Upper lobe of left lung (tissue), 6 donors: ENCODE data around the gene STAG1. TPM values are rescaled to one million over a fixed set of nuclear protein-coding genes. Genes with fewer than 3 reads are reported as not detected.

ENCODE experiments used
- ATAC-seq, 2 donors: fragments of 200-7000 bp; cut with Tn5 transposase; one replicate each; pipeline ENCODE4 v1.9.1; 2022; ENCODE audit warnings: mild to moderate bottlenecking in 2 of 2, moderate library complexity in 2 of 2; ENCODE audit not compliant: low FRiP score in 2 of 2
- DNase-seq, 2 donors: peaks; one replicate each; pipeline ENCODE4 v3.0.0-alpha.2; 2019 to 2020
- H3K27ac ChIP-seq, 4 donors: fragments of 200-600 bp; sonication (generic); one replicate each; pipeline ENCODE4 v1.5.1; 2016 to 2019
- H3K27me3 ChIP-seq, 4 donors: fragments of 200-600 bp; sonication (generic); one replicate each; pipeline ENCODE4 v1.5.1; 2017 to 2019
- H3K36me3 ChIP-seq, 4 donors: fragments of 200-600 bp; sonication (generic); one replicate each; pipeline ENCODE4 v1.5.1; 2016 to 2019
- H3K4me1 ChIP-seq, 4 donors: fragments of 200-600 bp; sonication (generic); one replicate each; pipeline ENCODE4 v1.5.1; 2018 to 2019
- H3K4me3 ChIP-seq, 4 donors: fragments of 200-600 bp; sonication (generic); one replicate each; pipeline ENCODE4 v1.5.1; 2017 to 2019; ENCODE audit warnings: mild to moderate bottlenecking in 2 of 4, moderate library complexity in 1 of 4
- H3K9me3 ChIP-seq, 4 donors: fragments of 200-600 bp; sonication (generic); one replicate each; pipeline ENCODE4 v1.5.1; 2018 to 2019
- CTCF ChIP-seq, 6 experiments: fragments of 450-650 bp in 4 of 6; fragments of 200-600 bp in 2 of 6; sonication (generic) in 2 of 6; IDR thresholded peaks; one replicate each; pipeline ENCODE4 v1.5.1; 2016 to 2019; ENCODE audit warnings: antibody characterized with exemption in 6 of 6
- EP300 ChIP-seq, 4 donors: sonication (generic); formaldehyde crosslinking; IDR thresholded peaks; one replicate each; pipeline ENCODE4 v1.5.1; 2017; ENCODE audit warnings: antibody characterized with exemption in 4 of 4, control low read depth in 2 of 4
- POLR2A ChIP-seq, 4 donors: fragments of 450-650 bp; IDR thresholded peaks; one replicate each; pipeline ENCODE4 v1.5.1; 2016 to 2017; ENCODE audit warnings: antibody characterized with exemption in 4 of 4, mild to moderate bottlenecking in 2 of 4
- POLR2AphosphoS5 ChIP-seq, 2 donors: sonication (generic); formaldehyde crosslinking; IDR thresholded peaks; one replicate each; pipeline ENCODE4 v1.5.1; 2017; ENCODE audit warnings: antibody characterized with exemption in 2 of 2
- WGBS, 2 donors: methylation state at CpG; one replicate each; pipeline ENCODE4 v1.1.5; 2017 to 2018; 5-methylcytosine and 5-hydroxymethylcytosine counted together
- small RNA-seq, 4 donors: library from RNA; depleted of rRNA; stranded (forward); fragments of <200 nt; gene quantifications; one replicate each; pipeline ENCODE3, GENCODE V24; 2016
- total RNA-seq, 6 donors: library from RNA; depleted of rRNA in 4 of 6; stranded (reverse); fragments of >200 nt in 4 of 6; gene quantifications; one replicate each; pipeline versions ENCODE4 v1.1.0 to v1.2.1, GENCODE V29; 2016 to 2021
- donor health status: DM: no; HTN: no; CAD: no; lungs with moderate emphysema.
- donor health status: DM: no; HTN: yes; CAD: no; lungs with severe emphysema.

The STAG1 gene
- total RNA-seq, 6 donors from 2014 or later = 19.1 to 65.0 (median 34.2) TPM

DNA sequence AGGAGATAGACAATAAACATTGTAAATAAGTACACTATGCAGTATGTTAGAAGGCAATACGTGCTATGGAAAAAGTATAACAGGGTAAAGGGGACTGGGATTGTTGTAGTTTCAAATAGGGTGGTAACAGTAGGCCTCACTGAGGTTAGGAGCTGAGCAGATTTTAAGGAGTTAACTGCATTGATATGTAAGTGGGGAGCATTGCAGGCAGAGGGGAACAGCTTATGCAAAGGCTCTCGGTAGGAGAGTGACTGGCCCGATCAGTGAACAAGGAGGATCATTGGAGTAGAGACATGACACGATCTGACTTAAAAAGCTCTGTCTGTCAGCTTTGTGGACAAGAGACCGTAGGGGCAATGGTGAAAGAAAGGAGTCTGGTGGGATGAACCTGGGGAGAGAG is 455.2 kb downstream of the STAG1 start:
- DNase-seq (no peak), ATAC-seq (no peak)
- no peak overlapping the region for H3K27ac ChIP-seq
- WGBS, 2 donors = 86 to 91% methylated on average over 5 of the region's 5 CpGs
- TF ChIP-seq EP300 (IDR thresholded peaks at IDR 0.05) = no peak
- no peak for TF ChIP-seq POLR2AphosphoS5 (IDR thresholded peaks at IDR 0.05)
- no peak for TF ChIP-seq POLR2A (IDR thresholded peaks at IDR 0.05)
- no peak for TF ChIP-seq CTCF (IDR thresholded peaks at IDR 0.05)
- no peaks in the 10 kb centered on the region for H3K9me3 ChIP-seq
- H3K27me3 ChIP-seq = no peaks in the 10 kb centered on the region
- peaks cover 8 to 54% (median 21%) of the 10 kb centered on the region in 4 donors for H3K36me3 ChIP-seq
- H3K4me3 ChIP-seq = no peak overlapping the region
- H3K4me1 ChIP-seq = no peaks in the 10 kb centered on the region

DNA sequence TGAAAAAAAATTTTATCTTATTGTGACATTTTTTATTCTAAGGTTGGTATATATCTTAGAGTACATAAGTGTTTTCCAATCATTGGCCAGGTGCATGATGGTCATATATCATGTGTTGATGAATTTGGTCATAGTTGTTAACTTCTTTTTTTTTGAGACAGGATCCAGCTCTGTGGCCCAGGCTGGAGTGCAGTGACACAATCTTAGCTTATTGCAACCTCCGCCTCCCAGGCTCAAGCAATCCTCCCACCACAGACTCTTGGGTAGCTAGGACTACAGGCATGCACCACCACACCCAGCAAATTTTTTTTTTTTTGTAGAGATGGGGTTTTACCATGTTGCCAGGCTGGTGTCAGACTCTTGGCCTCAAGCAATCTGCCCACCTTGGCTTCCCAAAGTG is 458.0 kb downstream of the STAG1 start:
- Histone ChIP-seq H3K36me3 (peaks cover 3 to 34% (median 9%) of the 10 kb centered on the region in 4 donors), H3K9me3 (no peaks in the 10 kb centered on the region), H3K4me3 (no peak overlapping the region), H3K27ac (no peak overlapping the region), H3K4me1 (no peaks in the 10 kb centered on the region), H3K27me3 (no peaks in the 10 kb centered on the region)
- ATAC-seq (no peak), DNase-seq (no peak)
- WGBS, 2 donors = 90 to 100% methylated on average over 1 of the region's 1 CpG
- TF ChIP-seq POLR2AphosphoS5 (IDR thresholded peaks at IDR 0.05) (no peak), CTCF (IDR thresholded peaks at IDR 0.05) (no peak), POLR2A (IDR thresholded peaks at IDR 0.05) (no peak), EP300 (IDR thresholded peaks at IDR 0.05) (no peak)

GRCh38 chr3:136293279-136293678 is 458.9 kb downstream of the STAG1 start:
- no peak for DNase-seq
- no peaks in the 10 kb centered on the region for H3K27me3 ChIP-seq
- H3K9me3 ChIP-seq = no peaks in the 10 kb centered on the region
- peaks cover 3 to 25% (median 6%) of the 10 kb centered on the region in 4 donors for H3K36me3 ChIP-seq
- TF ChIP-seq POLR2AphosphoS5 (IDR thresholded peaks at IDR 0.05) = no peak
- H3K4me3 ChIP-seq = no peak overlapping the region
- no peak for ATAC-seq
- no peaks in the 10 kb centered on the region for H3K4me1 ChIP-seq
- 89 to 94% methylated on average over 2 of the region's 2 CpGs for WGBS, 2 donors
- no peak overlapping the region for H3K27ac ChIP-seq

- peaks cover 0 to 18% (median 2%) of the 10 kb centered on the region in 4 donors for H3K36me3 ChIP-seq
- ATAC-seq (no peak), DNase-seq (no peak)
- no peak for TF ChIP-seq EP300 (IDR thresholded peaks at IDR 0.05)
- TF ChIP-seq CTCF (IDR thresholded peaks at IDR 0.05) = no peak
- TF ChIP-seq POLR2AphosphoS5 (IDR thresholded peaks at IDR 0.05) = no peak
- TF ChIP-seq POLR2A (IDR thresholded peaks at IDR 0.05) = no peak
- H3K27ac ChIP-seq = no peak overlapping the region
- no peaks in the 10 kb centered on the region for H3K27me3 ChIP-seq
- H3K4me3 ChIP-seq = no peak overlapping the region
- no peaks in the 10 kb centered on the region for H3K4me1 ChIP-seq
- H3K9me3 ChIP-seq = no peaks in the 10 kb centered on the region
- 89 to 95% methylated on average over 1 of the region's 1 CpG for WGBS, 2 donors
These were observed 459.7 kb downstream of the STAG1 start for GRCh38 chr3:136292500-136292899.

DNA sequence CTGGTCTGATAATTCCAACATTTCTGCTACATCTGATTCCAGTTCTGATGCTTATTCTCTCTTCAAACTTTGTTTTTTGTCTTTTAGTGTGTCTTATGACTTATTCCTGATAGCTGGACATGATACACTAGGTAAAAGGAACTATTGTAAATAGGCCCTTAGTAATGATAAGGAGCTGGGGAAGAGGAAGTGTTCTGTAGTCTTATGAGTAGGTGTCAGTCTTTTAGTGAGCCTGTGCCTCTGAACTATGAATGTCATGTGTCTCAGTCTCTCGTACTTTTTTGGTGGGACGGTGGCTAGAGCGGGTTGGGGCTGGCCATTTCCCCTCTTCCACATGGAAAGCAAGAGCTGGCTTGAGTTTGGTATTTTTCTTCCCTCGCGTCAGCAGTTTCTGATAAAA is 460.9 kb downstream of the STAG1 start:
- no peak for ATAC-seq
- Histone ChIP-seq H3K27me3 (no peaks in the 10 kb centered on the region), H3K36me3 (peaks cover 0 to 18% (median 4%) of the 10 kb centered on the region in 4 donors), H3K4me3 (no peak overlapping the region), H3K9me3 (no peaks in the 10 kb centered on the region), H3K4me1 (no peaks in the 10 kb centered on the region), H3K27ac (no peak overlapping the region)
- 96 to 97% methylated on average over 5 of the region's 5 CpGs for WGBS, 2 donors
- no peak for DNase-seq
- TF ChIP-seq POLR2A (IDR thresholded peaks at IDR 0.05) (no peak), EP300 (IDR thresholded peaks at IDR 0.05) (no peak), CTCF (IDR thresholded peaks at IDR 0.05) (no peak), POLR2AphosphoS5 (IDR thresholded peaks at IDR 0.05) (no peak)

Small RNA genes within 50 kb of the gene (small RNA-seq; reads per million reads assigned to genes)
- gene RNU6-1284P (0 reads per million in 4 donors), gene RNU6-789P (0 reads per million in 4 donors)

Other genes starting within 250 kb of the STAG1 start
- 10 to 100 TPM in 1 of 6 donors, 1 to 10 TPM in 5; 3.3 to 10.5 (median 6.5) TPM for gene SLC35G2, start 66.7 kb upstream of the STAG1 start, total RNA-seq
- 10 to 100 TPM; 26.2 to 61.7 (median 44.8) TPM for gene NCK1, start 109.8 kb upstream of the STAG1 start, total RNA-seq
- 10 to 100 TPM in 1 of 6 donors, 1 to 10 TPM in 3, under 1 TPM in 2; 0.80 to 22.9 (median 1.1) TPM for gene IL20RB, start 205.6 kb upstream of the STAG1 start, total RNA-seq